Activated T-cell treated with anti-CD3 and anti-CD28 coated beads, Interleukin-2, amount 50 U/mL, for 72 hours (primary cell): Measurements from ENCODE around the gene AKR1C3. TPM values are rescaled to one million over a fixed set of nuclear protein-coding genes. Genes with fewer than 3 reads are reported as not detected.
A peak's percentile ranks its signal among the peaks of the same experiment; 100 is the strongest.

Experiments
- ATAC-seq, 2 donors: fragments of 150-1000 bp; cut with Tn5 transposase; replicated peaks in 1 of 2; 2 replicates each; pipeline ENCODE4 v1.10.0; 2021; ENCODE audit warnings: moderate library complexity in 2 of 2, mild to moderate bottlenecking in 1 of 2
- DNase-seq, 2 donors: peaks; one replicate each; pipeline ENCODE4 v3.0.0; 2021 to 2022; ENCODE audit warnings: mixed read lengths in 1 of 2
- H3K27ac Mint-ChIP-seq: one replicate; pipeline ENCODE4 v1.8.0; 2022; ENCODE audit warnings: mild to moderate bottlenecking, moderate library complexity, mixed read lengths
- H3K27me3 Mint-ChIP-seq: one replicate; pipeline ENCODE4 v1.8.0; 2022; ENCODE audit warnings: low read depth, mixed read lengths
- H3K36me3 Mint-ChIP-seq, 2 donors: one replicate each; pipeline ENCODE4 v1.8.0; 2022; ENCODE audit warnings: mixed read lengths in 2 of 2, mild to moderate bottlenecking in 1 of 2; ENCODE audit not compliant: insufficient read depth in 2 of 2
- H3K4me1 Mint-ChIP-seq: one replicate; pipeline ENCODE4 v1.8.0; 2022; ENCODE audit warnings: low read depth, mixed read lengths
- H3K4me3 Mint-ChIP-seq, 2 donors: one replicate each; pipeline ENCODE4 v1.8.0; 2022; ENCODE audit warnings: mild to moderate bottlenecking in 2 of 2, mixed read lengths in 2 of 2, moderate library complexity in 2 of 2
- H3K9me3 Mint-ChIP-seq, 2 donors: one replicate each; pipeline ENCODE4 v1.8.0; 2022; ENCODE audit warnings: mixed read lengths in 2 of 2
- total RNA-seq, 2 donors: library from RNA; stranded (reverse); gene quantifications; one replicate each; pipeline ENCODE4 v1.2.3, GENCODE V29; 2022

Gene AKR1C3
- total RNA-seq, 2 donors from 2014 or later = 0.44 to 0.96 TPM

DNA sequence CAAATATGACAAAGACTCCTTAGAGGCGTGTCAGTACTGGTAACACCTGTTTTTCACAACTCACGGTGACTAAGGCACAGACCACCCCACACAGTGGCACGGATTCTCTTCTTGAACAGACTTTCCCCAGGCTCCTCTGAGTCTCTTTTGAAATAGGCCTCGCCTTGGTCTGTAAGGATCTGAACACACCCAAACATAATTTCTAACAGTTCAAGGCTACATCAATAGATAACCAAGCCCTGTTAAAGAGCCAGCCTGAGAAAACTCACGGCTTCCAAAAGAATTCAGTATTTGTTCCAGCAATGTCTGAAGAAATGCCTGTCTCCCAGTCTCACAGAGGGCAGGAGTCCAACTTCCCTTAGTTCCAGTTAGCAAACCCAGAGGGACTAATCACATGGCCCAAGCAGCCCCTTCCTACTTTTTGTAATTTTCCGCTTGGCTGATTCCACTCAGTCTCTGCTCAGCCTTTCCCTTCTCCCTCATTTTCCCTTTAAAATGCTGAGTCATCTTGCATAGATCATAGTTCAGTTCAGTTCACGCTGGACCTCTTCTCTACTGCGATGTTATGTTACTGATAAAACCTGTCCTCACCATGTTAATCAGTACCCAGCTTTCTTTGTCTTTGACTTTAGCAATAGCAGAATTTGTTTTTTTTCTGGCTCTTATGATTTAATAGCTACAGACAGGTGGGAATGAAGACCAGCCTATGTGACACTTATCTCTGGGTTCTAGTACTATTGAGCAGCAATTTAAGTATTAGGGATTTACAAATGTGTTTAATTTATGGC, 22.6 kb upstream of the AKR1C3 start:
- ATAC-seq (no peak), DNase-seq (no peak)
- H3K4me3 Mint-ChIP-seq = no peak overlapping the region
- peaks cover 2 to 3% of the 10 kb centered on the region in 2 donors for H3K9me3 Mint-ChIP-seq
- no peaks in the 10 kb centered on the region for H3K4me1 Mint-ChIP-seq
- peaks cover 0 to 2% of the 10 kb centered on the region in 2 donors for H3K36me3 Mint-ChIP-seq
- no peaks in the 10 kb centered on the region for H3K27me3 Mint-ChIP-seq
- no peak overlapping the region for H3K27ac Mint-ChIP-seq

DNA sequence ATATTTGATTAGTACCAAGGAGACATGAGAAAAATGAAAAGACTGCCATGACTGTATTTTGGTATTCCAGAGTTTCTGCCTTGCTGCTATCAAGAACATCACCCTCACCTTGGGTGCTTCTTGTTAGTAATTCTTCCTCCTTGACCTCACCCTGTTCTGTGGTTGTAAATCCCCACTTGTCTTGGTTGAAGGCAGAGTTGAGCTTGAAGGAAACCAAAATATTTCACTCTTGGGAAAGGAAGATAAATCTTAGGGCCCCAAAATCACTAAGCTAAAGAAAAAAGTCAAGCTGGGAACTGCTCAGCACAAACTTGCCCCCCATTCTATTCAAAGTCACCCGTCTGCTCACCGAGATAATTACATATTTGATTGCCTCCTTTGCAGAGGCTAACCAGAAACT, 20.6 kb upstream of the AKR1C3 start:
- Mint-ChIP-seq H3K9me3 (peaks cover 0 to 3% of the 10 kb centered on the region in 2 donors), H3K27ac (no peak overlapping the region), H3K4me3 (no peak overlapping the region), H3K36me3 (no peaks in the 10 kb centered on the region), H3K4me1 (no peaks in the 10 kb centered on the region), H3K27me3 (no peaks in the 10 kb centered on the region)
- DNase-seq (no peak), ATAC-seq (no peak)

DNA sequence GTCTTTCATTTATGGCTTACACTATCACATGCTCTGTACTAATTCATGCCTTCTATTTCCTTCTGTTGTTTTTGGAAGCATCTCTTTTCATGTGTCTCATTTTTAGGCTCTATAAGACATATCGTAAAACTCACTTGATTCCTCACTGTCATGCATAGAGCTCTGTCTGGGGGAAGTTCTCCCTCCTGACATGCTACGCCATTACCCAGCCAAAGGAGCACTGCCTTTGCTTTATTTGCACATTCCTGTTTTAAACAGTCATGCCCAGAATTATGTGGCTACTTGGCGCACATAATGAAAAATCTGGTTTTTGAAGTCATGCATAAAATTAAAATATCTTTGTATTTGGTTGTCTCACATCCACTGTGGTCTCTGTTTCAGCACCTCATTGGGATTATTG, 17.6 kb upstream of the AKR1C3 start:
- Mint-ChIP-seq H3K4me1 (no peaks in the 10 kb centered on the region), H3K4me3 (no peak overlapping the region), H3K36me3 (no peaks in the 10 kb centered on the region), H3K27me3 (no peaks in the 10 kb centered on the region), H3K27ac (no peak overlapping the region), H3K9me3 (no peaks in the 10 kb centered on the region)
- ATAC-seq = no peak
- DNase-seq = no peak

DNA sequence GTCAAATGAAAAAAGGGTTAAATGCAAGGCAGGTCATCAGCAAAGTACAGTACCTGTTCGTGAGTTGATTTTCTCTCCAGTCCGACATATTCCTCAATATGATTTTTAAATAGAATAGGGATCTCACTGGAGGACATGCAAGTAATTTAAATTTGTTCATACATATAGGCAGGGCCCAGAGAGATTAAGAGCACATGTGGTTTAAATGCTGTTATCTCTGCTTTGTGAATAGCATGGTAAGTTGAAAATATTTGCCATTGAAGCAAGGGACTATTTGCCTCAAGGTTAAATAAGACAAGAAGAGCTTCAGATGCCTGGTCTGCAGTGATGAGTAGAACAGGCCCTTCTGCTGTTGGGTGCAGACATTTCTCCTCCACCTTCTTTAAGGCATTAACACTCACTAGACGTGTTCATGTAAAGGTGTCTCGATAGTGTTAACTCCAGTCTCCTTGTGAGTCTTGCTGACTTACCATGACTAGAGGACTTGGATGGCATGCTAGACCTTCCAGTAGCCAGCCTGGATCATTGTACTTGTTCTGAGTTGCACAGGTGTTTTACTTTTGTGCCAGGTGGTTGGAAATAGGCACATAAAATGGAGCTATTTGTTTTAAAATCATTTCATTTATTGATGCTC, 15.6 kb upstream of the AKR1C3 start:
- no peak overlapping the region for H3K4me3 Mint-ChIP-seq
- no peaks in the 10 kb centered on the region for H3K4me1 Mint-ChIP-seq
- ATAC-seq (no peak), DNase-seq (no peak)
- H3K9me3 Mint-ChIP-seq = no peaks in the 10 kb centered on the region
- no peaks in the 10 kb centered on the region for H3K36me3 Mint-ChIP-seq
- H3K27me3 Mint-ChIP-seq = no peaks in the 10 kb centered on the region
- H3K27ac Mint-ChIP-seq = no peak overlapping the region

GRCh38 chr10:5079306-5079830, 14.8 kb upstream of the AKR1C3 start:
- ATAC-seq (no peak), DNase-seq (no peak)
- no peaks in the 10 kb centered on the region for H3K36me3 Mint-ChIP-seq
- H3K4me3 Mint-ChIP-seq = no peak overlapping the region
- no peaks in the 10 kb centered on the region for H3K27me3 Mint-ChIP-seq
- H3K27ac Mint-ChIP-seq = no peak overlapping the region
- H3K4me1 Mint-ChIP-seq = no peaks in the 10 kb centered on the region
- H3K9me3 Mint-ChIP-seq = no peaks in the 10 kb centered on the region

DNA sequence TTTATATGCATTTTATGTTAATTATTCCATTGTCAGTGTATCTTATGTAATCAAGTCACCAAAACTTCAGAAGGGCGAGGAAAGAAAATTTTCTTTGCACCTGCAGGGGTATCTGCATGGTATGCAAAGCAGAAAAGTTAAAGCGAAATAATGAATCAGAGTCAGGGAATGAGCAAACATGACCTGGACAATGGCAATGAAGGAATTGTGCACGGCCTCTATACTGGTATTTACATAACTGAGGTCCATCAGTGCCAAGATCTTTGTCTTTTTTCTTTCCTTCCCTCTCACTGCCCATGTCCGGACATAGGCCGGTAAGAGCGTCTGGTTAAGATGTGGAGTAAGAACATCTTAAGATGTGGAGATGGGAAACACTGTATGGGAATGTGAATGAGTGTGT, 14.4 kb upstream of the AKR1C3 start:
- DNase-seq (no peak), ATAC-seq (no peak)
- H3K27ac Mint-ChIP-seq = no peak overlapping the region
- H3K4me3 Mint-ChIP-seq = no peak overlapping the region
- no peaks in the 10 kb centered on the region for H3K27me3 Mint-ChIP-seq
- H3K9me3 Mint-ChIP-seq = no peaks in the 10 kb centered on the region
- no peaks in the 10 kb centered on the region for H3K36me3 Mint-ChIP-seq
- H3K4me1 Mint-ChIP-seq = no peaks in the 10 kb centered on the region

GRCh38 chr10:5081091-5081490, 13.1 kb upstream of the AKR1C3 start:
- Mint-ChIP-seq H3K27me3 (no peaks in the 10 kb centered on the region), H3K27ac (no peak overlapping the region), H3K36me3 (no peaks in the 10 kb centered on the region), H3K4me3 (no peak overlapping the region), H3K4me1 (no peaks in the 10 kb centered on the region), H3K9me3 (no peaks in the 10 kb centered on the region)
- DNase-seq (no peak), ATAC-seq (no peak)

- no peak for DNase-seq
- peaks cover 0 to 6% of the 10 kb centered on the region in 2 donors for H3K9me3 Mint-ChIP-seq
- H3K36me3 Mint-ChIP-seq = peaks cover 0 to 5% of the 10 kb centered on the region in 2 donors
Measured at GRCh38 chr10:5088703-5089261, 5.4 kb upstream of the AKR1C3 start.

DNA sequence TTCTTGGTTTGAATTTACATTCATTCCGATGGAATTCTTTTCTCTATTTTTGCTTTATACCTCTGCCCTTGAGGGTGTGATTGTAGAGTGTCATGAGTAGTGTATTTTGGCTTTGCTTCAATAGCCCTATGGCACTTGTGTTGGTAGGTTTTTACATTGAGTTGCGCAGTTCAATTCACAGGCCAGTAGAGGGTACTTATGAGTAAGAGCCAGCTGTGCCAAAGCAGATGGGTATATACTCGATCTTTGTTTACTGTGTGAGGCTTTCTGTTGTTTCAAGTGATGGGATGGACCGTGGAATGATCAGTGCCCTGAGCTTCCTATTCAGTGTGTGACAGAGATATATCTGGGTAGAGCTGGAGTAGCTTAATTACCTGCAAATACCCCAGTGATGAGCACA, 4.3 kb upstream of the AKR1C3 start:
- ATAC-seq (peak in 1 of 2 donors; percentile 51), DNase-seq (peak in 1 of 2 donors; percentile 4)
- H3K4me1 Mint-ChIP-seq = peaks cover 4% of the 10 kb centered on the region
- peaks cover 8% of the 10 kb centered on the region for H3K27me3 Mint-ChIP-seq
- H3K27ac Mint-ChIP-seq = no peak overlapping the region
- H3K9me3 Mint-ChIP-seq = peaks cover 0 to 6% of the 10 kb centered on the region in 2 donors
- no peak overlapping the region for H3K4me3 Mint-ChIP-seq
- peaks cover 0 to 5% of the 10 kb centered on the region in 2 donors for H3K36me3 Mint-ChIP-seq

More at GRCh38 chr10:5088703-5089261, 5.4 kb upstream of the AKR1C3 start:
- H3K4me3 Mint-ChIP-seq = no peak overlapping the region
- peaks cover 8% of the 10 kb centered on the region for H3K27me3 Mint-ChIP-seq
- no peak for ATAC-seq
- H3K27ac Mint-ChIP-seq = no peak overlapping the region
- H3K4me1 Mint-ChIP-seq = no peaks in the 10 kb centered on the region

- peaks cover 0 to 6% of the 10 kb centered on the region in 2 donors for H3K9me3 Mint-ChIP-seq
- H3K4me3 Mint-ChIP-seq = no peak overlapping the region
- H3K27ac Mint-ChIP-seq = no peak overlapping the region
- ATAC-seq (no peak), DNase-seq (no peak)
- H3K27me3 Mint-ChIP-seq = peaks cover 8% of the 10 kb centered on the region
- H3K4me1 Mint-ChIP-seq = peaks cover 9% of the 10 kb centered on the region
- H3K36me3 Mint-ChIP-seq = peaks cover 0 to 5% of the 10 kb centered on the region in 2 donors
Measured at GRCh38 chr10:5090551-5090950, 3.7 kb upstream of the AKR1C3 start.

DNA sequence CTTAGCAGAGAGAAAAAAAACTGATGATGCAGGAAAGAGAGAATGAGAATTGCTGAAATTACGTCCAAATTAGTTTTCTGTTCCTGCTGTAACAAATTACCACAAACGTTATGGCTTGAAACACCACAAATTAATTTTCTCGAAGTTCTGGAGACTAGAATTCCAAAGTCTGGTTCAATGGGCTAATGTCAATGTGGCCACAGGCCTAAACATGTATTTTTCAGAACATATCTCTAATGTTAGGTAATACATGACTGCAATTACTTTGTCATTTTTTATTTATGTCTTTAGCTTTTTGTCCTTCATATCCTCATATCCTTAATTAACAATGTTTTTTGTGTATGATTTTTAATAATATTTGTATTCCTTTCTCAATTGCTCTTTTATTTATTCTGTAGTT, 3.0 kb upstream of the AKR1C3 start:
- no peak overlapping the region for H3K27ac Mint-ChIP-seq
- peaks cover 0 to 5% of the 10 kb centered on the region in 2 donors for H3K36me3 Mint-ChIP-seq
- no peak overlapping the region for H3K4me3 Mint-ChIP-seq
- DNase-seq (no peak), ATAC-seq (no peak)
- H3K4me1 Mint-ChIP-seq = peaks cover 9% of the 10 kb centered on the region
- H3K9me3 Mint-ChIP-seq = peaks cover 0 to 6% of the 10 kb centered on the region in 2 donors
- H3K27me3 Mint-ChIP-seq = peaks cover 8% of the 10 kb centered on the region

GRCh38 chr10:5092375-5092774, 1.8 kb upstream of the AKR1C3 start:
- DNase-seq (no peak), ATAC-seq (no peak)
- Mint-ChIP-seq H3K36me3 (peaks cover 0 to 5% of the 10 kb centered on the region in 2 donors), H3K4me3 (no peak overlapping the region), H3K9me3 (peaks cover 0 to 6% of the 10 kb centered on the region in 2 donors), H3K27ac (no peak overlapping the region), H3K4me1 (peaks cover 9% of the 10 kb centered on the region), H3K27me3 (peaks cover 8% of the 10 kb centered on the region)
